ENCODE measurements around the gene CEMIP. TPM values are rescaled to one million over a fixed set of nuclear protein-coding genes. Genes with fewer than 3 reads are reported as not detected.

Gene CEMIP
- polyA plus RNA-seq, 1 donor, result 6.7 TPM

- no peak for DNase-seq
Measured at GRCh38 chr15:80892414-80892813, 113.2 kb downstream of the CEMIP start.

GRCh38 chr15:80893777-80894176 lies 114.6 kb downstream of the CEMIP start:
- DNase-seq, result no peak

- no peak for DNase-seq
Measured at GRCh38 chr15:80895091-80895490, 115.9 kb downstream of the CEMIP start.

- no peak for DNase-seq
Measured at GRCh38 chr15:80895965-80896364, 116.8 kb downstream of the CEMIP start.

GRCh38 chr15:80898040-80898439 lies 118.9 kb downstream of the CEMIP start:
- DNase-seq, result no peak

GRCh38 chr15:80902298-80902801 lies 123.2 kb downstream of the CEMIP start:
- DNase-seq, result peak; percentile 46

- peak; percentile 55 for DNase-seq
Measured at GRCh38 chr15:80904998-80905397, 125.8 kb downstream of the CEMIP start.

- peak; percentile 54 for DNase-seq
Measured at GRCh38 chr15:80906159-80906766, 127.1 kb downstream of the CEMIP start.

GRCh38 chr15:80911821-80912220 lies 132.7 kb downstream of the CEMIP start:
- no peak for DNase-seq

GRCh38 chr15:80912673-80913072 lies 133.5 kb downstream of the CEMIP start:
- DNase-seq, result no peak

GRCh38 chr15:80913541-80913940 lies 134.4 kb downstream of the CEMIP start:
- no peak for DNase-seq

- no peak for DNase-seq
Measured at GRCh38 chr15:80915472-80915871, 136.3 kb downstream of the CEMIP start.

- no peak for DNase-seq
Measured at GRCh38 chr15:80916056-80916455, 136.9 kb downstream of the CEMIP start.

GRCh38 chr15:80918196-80918783 lies 139.1 kb downstream of the CEMIP start:
- DNase-seq, result no peak

GRCh38 chr15:80920271-80920699 lies 141.1 kb downstream of the CEMIP start:
- no peak for DNase-seq

- DNase-seq, result no peak
Measured at GRCh38 chr15:80921736-80922410, 142.7 kb downstream of the CEMIP start.

GRCh38 chr15:80923668-80924067 lies 144.5 kb downstream of the CEMIP start:
- DNase-seq, result no peak

- DNase-seq, result no peak
Measured at GRCh38 chr15:80924278-80924677, 145.1 kb downstream of the CEMIP start.

GRCh38 chr15:80925597-80926059 lies 146.5 kb downstream of the CEMIP start:
- DNase-seq, result no peak

GRCh38 chr15:80926126-80926525 lies 147.0 kb downstream of the CEMIP start:
- DNase-seq, result no peak

GRCh38 chr15:80929225-80929624 lies 150.1 kb downstream of the CEMIP start:
- no peak for DNase-seq

GRCh38 chr15:80929689-80930088 lies 150.5 kb downstream of the CEMIP start:
- no peak for DNase-seq

- DNase-seq, result no peak
Measured at GRCh38 chr15:80931191-80931590, 152.0 kb downstream of the CEMIP start.

Data from left kidney (tissue), 2 donors.